Mucosa of gallbladder (tissue), 1 donor: ENCODE results near the gene NGEF. TPM values are rescaled to one million over a fixed set of nuclear protein-coding genes. Genes with fewer than 3 reads are reported as not detected.
"Not testable (repeated sequence)": the region's sequence is repeated elsewhere in the genome, so short reads cannot be mapped to it uniquely, and the experiment has no call there.

Experiments
- DNase-seq: peaks from one replicate; pipeline ENCODE4 v3.0.0-alpha.2; 2020; ENCODE audit warnings: low spot score
- total RNA-seq: library from RNA; stranded (reverse); gene quantifications from one replicate; pipeline ENCODE4 v1.2.1, GENCODE V29; 2021
- donor health status: DM: no; HTN: no; CAD: no.

Gene NGEF
- total RNA-seq, 1 donor from 2014 or later, result 12.0 TPM

- DNase-seq, result no peak
Measured at GRCh38 chr2:232871835-232872736, 141.0 kb downstream of the NGEF start.

- DNase-seq, result no peak
Measured at GRCh38 chr2:232871418-232871834, 141.6 kb downstream of the NGEF start.

GRCh38 chr2:232870766-232871371 is 142.2 kb downstream of the NGEF start:
- DNase-seq, result no peak

GRCh38 chr2:232870018-232870765 is 142.9 kb downstream of the NGEF start, which contains the start of gene SNORC:
Gene SNORC (plus strand): TSS chr2:232870264. CDS start chr2:232870342, 78 bp downstream.
- no peak for DNase-seq

- DNase-seq, result no peak
Measured at GRCh38 chr2:232869138-232870017, 143.7 kb downstream of the NGEF start.

GRCh38 chr2:232866104-232866503 is 147.0 kb downstream of the NGEF start:
- no peak for DNase-seq

GRCh38 chr2:232865165-232865564 is 147.9 kb downstream of the NGEF start:
- no peak for DNase-seq

- DNase-seq, result no peak
Measured at GRCh38 chr2:232863996-232864395, 149.1 kb downstream of the NGEF start.

GRCh38 chr2:232861353-232861752 is 151.7 kb downstream of the NGEF start:
- DNase-seq, result no peak

- DNase-seq, result peak; percentile 62
Measured at GRCh38 chr2:232860593-232861241, 152.3 kb downstream of the NGEF start.

- no peak for DNase-seq
Measured at GRCh38 chr2:232859385-232859916, 153.6 kb downstream of the NGEF start.

GRCh38 chr2:232857158-232857563 is 155.9 kb downstream of the NGEF start:
- no peak for DNase-seq

- DNase-seq, result no peak
Measured at GRCh38 chr2:232854082-232854481, 159.0 kb downstream of the NGEF start.

- DNase-seq, result no peak
Measured at GRCh38 chr2:232852676-232853075, 160.4 kb downstream of the NGEF start.

GRCh38 chr2:232852081-232852480 is 161.0 kb downstream of the NGEF start:
- not testable (repeated sequence) for DNase-seq

- DNase-seq, result no peak
Measured at GRCh38 chr2:232850039-232850438, 163.0 kb downstream of the NGEF start.

GRCh38 chr2:232846055-232846454 is 167.0 kb downstream of the NGEF start:
- no peak for DNase-seq

- DNase-seq, result no peak
Measured at GRCh38 chr2:232843834-232844233, 169.2 kb downstream of the NGEF start.

GRCh38 chr2:232842689-232843088 is 170.4 kb downstream of the NGEF start:
- DNase-seq, result no peak

GRCh38 chr2:232839411-232840079 is 173.5 kb downstream of the NGEF start:
- peak; percentile 57 for DNase-seq
